H1 (cell line): ENCODE results near the gene MAP4K4. TPM values are rescaled to one million over a fixed set of nuclear protein-coding genes. Genes with fewer than 3 reads are reported as not detected.

Experiments used
- CTCF ChIA-PET: fragments of 300-600 bp; sonication (Branson Sonifier 250); formaldehyde crosslinking; loops from one replicate; lab custom pipeline; 2021; ENCODE audit not compliant: partially characterized antibody; lab: Charles Lee
- POLR2A ChIA-PET: fragments of 300-600 bp; sonication (Branson Sonifier 250); formaldehyde crosslinking; loops from one replicate; lab custom pipeline; 2021; ENCODE audit warnings: inconsistent platforms; ENCODE audit not compliant: partially characterized antibody; lab: Charles Lee
- DNase-seq, 2 experiments: peaks; one replicate each; pipeline versions ENCODE4 v3.0.0 to v3.0.0-alpha.2; 2010 to 2022; ENCODE audit warnings: low spot score in 2 of 2, low read depth in 1 of 2, mixed read lengths in 1 of 2
- FAIRE-seq: peaks from 2 replicates; lab custom pipeline; 2011; peaks lifted over from hg19 to GRCh38; lab: Jason Lieb, UNC
- H2AFZ ChIP-seq: 2 replicates; pipeline ENCODE4 v1.8.1; 2012; ENCODE audit warnings: low read length, inconsistent platforms
- H2AK5ac ChIP-seq: 2 replicates; pipeline ENCODE4 v1.6.1; 2013; ENCODE audit warnings: low read depth, low read length
- H2BK120ac ChIP-seq: replicated peaks from 2 replicates; pipeline ENCODE3; 2013; ENCODE audit warnings: low read depth, low read length, inconsistent platforms
- H2BK12ac ChIP-seq: 2 replicates; pipeline ENCODE4 v1.6.1; 2013; ENCODE audit warnings: low read depth, low read length
- H2BK15ac ChIP-seq: 2 replicates; pipeline ENCODE4 v1.6.1; 2013; ENCODE audit warnings: low read length
- H2BK20ac ChIP-seq: 2 replicates; pipeline ENCODE4 v1.6.1; 2013; ENCODE audit warnings: low read length
- H2BK5ac ChIP-seq: 2 replicates; pipeline ENCODE4 v1.6.1; 2013; ENCODE audit warnings: low read depth, low read length
- H3K14ac ChIP-seq: 2 replicates; pipeline ENCODE4 v1.6.1; 2013; ENCODE audit warnings: inconsistent platforms; ENCODE audit not compliant: insufficient read length
- H3K18ac ChIP-seq: 2 replicates; pipeline ENCODE4 v1.6.1; 2013; ENCODE audit warnings: low read length; ENCODE audit errors: extremely low read depth
- H3K23ac ChIP-seq: 2 replicates; pipeline ENCODE4 v1.6.1; 2013; ENCODE audit warnings: inconsistent platforms; ENCODE audit not compliant: insufficient read length
- H3K23me2 ChIP-seq: 2 replicates; pipeline ENCODE4 v1.6.1; 2013; ENCODE audit warnings: low read depth, low read length
- H3K27ac ChIP-seq: 2 replicates; pipeline ENCODE4 v1.6.1; 2011; ENCODE audit warnings: low read depth, low read length, inconsistent platforms
- H3K27me3 ChIP-seq, 4 experiments: replicated peaks in 1 of 4; 1 replicate in 1 of 4; 2 replicates in 3 of 4; pipeline versions ENCODE4 v1.6.1 to v1.8.1; 2011 to 2013; ENCODE audit warnings: low read length in 3 of 4, mild to moderate bottlenecking in 3 of 4, inconsistent platforms in 2 of 4, mixed read lengths in 2 of 4, moderate library complexity in 1 of 4; ENCODE audit not compliant: control insufficient read depth in 3 of 4, insufficient read depth in 3 of 4; ENCODE audit errors: extremely low read depth in 1 of 4
- H3K36me3 ChIP-seq, 4 experiments: 2 replicates each; pipeline versions ENCODE4 v1.6.1 to v1.8.1; 2011 to 2013; ENCODE audit warnings: mild to moderate bottlenecking in 4 of 4, low read length in 3 of 4, moderate library complexity in 2 of 4, control low read depth in 1 of 4, inconsistent platforms in 1 of 4; ENCODE audit not compliant: insufficient read depth in 4 of 4, control insufficient read depth in 2 of 4
- H3K4ac ChIP-seq: replicated peaks from 2 replicates; pipeline ENCODE3; 2013; ENCODE audit warnings: low read length, low read depth, mixed read lengths, inconsistent platforms; ENCODE audit not compliant: insufficient read length
- H3K4me1 ChIP-seq, 4 experiments: replicated peaks in 1 of 4; 1 replicate in 1 of 4; 2 replicates in 3 of 4; pipeline versions ENCODE4 v1.6.1 to v1.8.1; 2011 to 2013; ENCODE audit warnings: low read length in 3 of 4, inconsistent platforms in 2 of 4, mixed read lengths in 1 of 4; ENCODE audit not compliant: insufficient read depth in 4 of 4, control insufficient read depth in 3 of 4
- H3K4me2 ChIP-seq, 2 experiments: 2 replicates each; pipeline versions ENCODE4 v1.6.1 to v1.8.1; 2011 to 2013; ENCODE audit warnings: low read depth in 2 of 2, low read length in 2 of 2, control low read depth in 1 of 2, inconsistent platforms in 1 of 2, mild to moderate bottlenecking in 1 of 2; ENCODE audit not compliant: insufficient read depth in 1 of 2
- H3K4me3 ChIP-seq, 4 experiments: fragments of 200-600, 300-600 bp in 1 of 4; sonication (generic), shearing (Covaris generic), sonication (Bioruptor Twin) in 1 of 4; 2 replicates each; pipeline versions ENCODE4 v1.5.1 to v1.8.1; 2011 to 2016; ENCODE audit warnings: low read length in 4 of 4, low read depth in 3 of 4, control low read depth in 2 of 4, inconsistent platforms in 2 of 4, mild to moderate bottlenecking in 2 of 4, mixed read lengths in 1 of 4, moderate library complexity in 1 of 4; ENCODE audit not compliant: insufficient read depth in 2 of 4; ENCODE audit errors: extremely low read depth in 1 of 4
- H3K56ac ChIP-seq: replicated peaks from 2 replicates; pipeline ENCODE3; 2013; ENCODE audit warnings: low read depth, mild to moderate bottlenecking, mixed read lengths, low read length, inconsistent platforms; ENCODE audit not compliant: insufficient read length
- H3K79me1 ChIP-seq: 2 replicates; pipeline ENCODE4 v1.6.1; 2013; ENCODE audit warnings: low read depth, low read length, control low read depth
- H3K79me2 ChIP-seq, 2 experiments: 2 replicates each; pipeline versions ENCODE4 v1.6.1 to v1.8.1; 2012 to 2013; ENCODE audit warnings: low read length in 2 of 2, mild to moderate bottlenecking in 2 of 2, inconsistent platforms in 1 of 2; ENCODE audit not compliant: insufficient read depth in 2 of 2, control insufficient read depth in 1 of 2
- H3K9ac ChIP-seq, 4 experiments: replicated peaks in 1 of 4; 1 replicate in 1 of 4; 2 replicates in 3 of 4; pipeline versions ENCODE4 v1.6.1 to v1.8.1; 2011 to 2013; ENCODE audit warnings: low read depth in 3 of 4, low read length in 3 of 4, control low read depth in 2 of 4, mild to moderate bottlenecking in 2 of 4, moderate library complexity in 2 of 4, inconsistent platforms in 1 of 4; ENCODE audit errors: extremely low read depth in 1 of 4
- H3K9me3 ChIP-seq, 2 experiments: 2 replicates each; pipeline versions ENCODE4 v1.6.1 to v1.8.1; 2012 to 2013; ENCODE audit warnings: mild to moderate bottlenecking in 2 of 2, moderate library complexity in 2 of 2, control low read depth in 1 of 2, inconsistent platforms in 1 of 2, low read depth in 1 of 2, low read length in 1 of 2, mixed read lengths in 1 of 2; ENCODE audit not compliant: insufficient read depth in 2 of 2
- H4K20me1 ChIP-seq, 2 experiments: replicated peaks in 1 of 2; 2 replicates each; pipeline versions ENCODE3 to v1.8.1; 2011 to 2013; ENCODE audit warnings: inconsistent platforms in 2 of 2, low read length in 2 of 2, mild to moderate bottlenecking in 1 of 2; ENCODE audit not compliant: insufficient read depth in 2 of 2, control insufficient read depth in 1 of 2
- H4K5ac ChIP-seq: 2 replicates; pipeline ENCODE4 v1.6.1; 2013; ENCODE audit warnings: low read length, low read depth, mixed read lengths, inconsistent platforms; ENCODE audit not compliant: insufficient read length
- H4K8ac ChIP-seq: 2 replicates; pipeline ENCODE4 v1.8.0; 2013; ENCODE audit warnings: mild to moderate bottlenecking, moderate library complexity, low read length, inconsistent platforms; ENCODE audit not compliant: insufficient read depth; ENCODE audit errors: extremely low read depth
- H4K91ac ChIP-seq: replicated peaks from 2 replicates; pipeline ENCODE3; 2013; ENCODE audit warnings: low read length, mixed read lengths, inconsistent platforms; ENCODE audit not compliant: insufficient read length
- TAF1 ChIP-seq: IDR thresholded peaks from 2 replicates; pipeline ENCODE4 v1.6.1; 2011; ENCODE audit warnings: mild to moderate bottlenecking, low read depth, low read length
- WGBS, 2 experiments: shearing (Covaris generic) in 1 of 2; methylation state at CpG; one replicate each; pipeline versions ENCODE4 v1.1.6 to v1.1.7; 2013 to 2015; ENCODE audit warnings: low lambda C conversion rate in 2 of 2, mixed read lengths in 2 of 2, inconsistent platforms in 1 of 2, low coverage in 1 of 2, missing lambda C conversion rate in 1 of 2; ENCODE audit not compliant: insufficient replicate concordance in 2 of 2, insufficient coverage in 1 of 2, insufficient read length in 1 of 2; ENCODE audit errors: extremely low coverage in 1 of 2, missing lambda C conversion rate in 1 of 2; 5-methylcytosine and 5-hydroxymethylcytosine counted together
- polyA plus RNA-seq, 7 experiments: library from polyadenylated mRNA; depleted of rRNA in 3 of 7; stranded (reverse) in 5 of 7; unstranded in 2 of 7; fragments of >200 nt in 5 of 7; fragments of 200-250 nt in 2 of 7; gene quantifications; 1 replicate in 5 of 7; 2 replicates in 1 of 7; 4 replicates in 1 of 7; pipeline versions ENCODE4 v1.2.1 to v1.2.3, GENCODE V29; 2011 to 2013; ENCODE audit warnings: missing spikeins in 2 of 7, mixed read lengths in 2 of 7
- total RNA-seq: library from RNA; stranded (reverse); fragmentation: NEBNext Ultra II Directional; extraction: Animal tissue kit (Norgen Biotek cat#: 25700); gene quantifications from 2 replicates; pipeline ENCODE4 v1.2.1, GENCODE V29; 2021

MAP4K4 gene
- total and polyA plus RNA-seq, 2 of the 8 experiments (the other 6 are each of a cell fraction or from before 2014, with no cell fraction given): 53.2 to 138 TPM

DNA sequence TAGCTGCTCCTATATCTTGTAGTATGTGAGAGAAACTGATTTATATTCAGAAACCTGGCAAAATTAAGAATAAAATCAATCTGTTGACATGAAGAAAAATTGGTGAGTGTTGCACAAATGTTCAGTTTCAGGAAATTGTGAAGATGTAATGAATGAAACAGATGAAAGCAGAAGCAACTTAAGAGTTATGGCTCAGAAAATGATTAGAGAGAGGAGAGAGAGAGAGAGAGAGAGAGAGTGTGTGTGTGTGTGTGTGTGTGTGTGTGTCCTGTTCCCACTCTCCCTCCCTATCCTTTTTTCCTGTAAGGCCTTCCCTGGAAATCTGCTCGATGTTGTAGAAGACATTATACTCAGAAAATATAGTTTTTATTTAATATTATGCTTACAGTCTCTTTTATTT, 31.4 kb downstream of the MAP4K4 start:
- POLR2A ChIA-PET: interaction anchor here (0.6 to 1.2 kb wide), 2 partner anchors 17 to 38 kb away, joined by 3 read pairs; no protein-coding TSS in a partner anchor
- FAIRE-seq: no peak

More for the DNA sequence above, 31.4 kb downstream of the MAP4K4 start:
- H2BK120ac ChIP-seq: no peak overlapping the region
- H3K18ac ChIP-seq: no peak overlapping the region
- no peak overlapping the region for H3K14ac ChIP-seq
- no peak overlapping the region for H3K4me3 ChIP-seq
- H3K9me3 ChIP-seq: no peaks in the 10 kb centered on the region
- no peak for DNase-seq
- peaks cover 0 to 12% (median 4%) of the 10 kb centered on the region in 4 experiments; a peak in 6 of 7 replicates for H3K4me1 ChIP-seq
- no peak for TF ChIP-seq TAF1
- H3K79me1 ChIP-seq: peaks cover 11% of the 10 kb centered on the region
- H3K27me3 ChIP-seq: no peaks in the 10 kb centered on the region
- H3K27ac ChIP-seq: no peak overlapping the region
- H4K5ac ChIP-seq: no peak overlapping the region
- no peak overlapping the region for H2AK5ac ChIP-seq
- 88% methylated on average over 1 of the region's 1 CpG; no CpG with 5 or more reads in 1 of the 2 experiments for WGBS, 2 experiments
- H3K79me2 ChIP-seq: peaks cover 12 to 98% of the 10 kb centered on the region in 2 experiments
- CTCF ChIA-PET: interaction anchor here (1.6 to 2.3 kb wide), 4 partner anchors 9 to 310 kb away, joined by 3 to 9 read pairs (median 6); no protein-coding TSS in a partner anchor
- H3K23ac ChIP-seq: no peak overlapping the region
- no peak overlapping the region for H4K8ac ChIP-seq
- H2BK20ac ChIP-seq: no peak overlapping the region
- no peak overlapping the region for H2BK12ac ChIP-seq
- no peak overlapping the region for H3K4me2 ChIP-seq
- no peak overlapping the region for H3K56ac ChIP-seq
- no peaks in the 10 kb centered on the region for H3K36me3 ChIP-seq
- no peak overlapping the region for H3K9ac ChIP-seq
- H2BK15ac ChIP-seq: no peak overlapping the region
- H2BK5ac ChIP-seq: no peak overlapping the region
- no peak overlapping the region for H4K91ac ChIP-seq
- no peak overlapping the region for H2AFZ ChIP-seq
- H4K20me1 ChIP-seq: peaks cover 39 to 49% of the 10 kb centered on the region in 2 experiments
- no peaks in the 10 kb centered on the region for H3K23me2 ChIP-seq
- H3K4ac ChIP-seq: no peak overlapping the region
